HL-60 (cell line): ENCODE measurements around the gene TSPYL6.

ENCODE experiments used
- GABPA ChIP-seq: IDR thresholded peaks from 2 replicates; pipeline ENCODE4 v1.6.1; 2012; ENCODE audit warnings: low read depth
- POLR2AphosphoS5 ChIP-seq: IDR thresholded peaks from 2 replicates; pipeline ENCODE4 v1.6.1; 2012; ENCODE audit warnings: low read depth
- SPI1 ChIP-seq: IDR thresholded peaks from 2 replicates; pipeline ENCODE4 v1.6.1; 2012; ENCODE audit warnings: low read depth, mild to moderate bottlenecking, borderline replicate concordance
- TF ChIP-seq, protein P1 (sequence below): IDR thresholded peaks from one replicate; pipeline ENCODE4 v1.5.1; 2011; ENCODE audit warnings: low read length, control low read depth, inconsistent platforms; ENCODE audit not compliant: insufficient read depth
- TF ChIP-seq, protein P2 (sequence below): IDR thresholded peaks from 2 replicates; pipeline ENCODE4 v1.6.1; 2012; ENCODE audit warnings: low read depth; ENCODE audit not compliant: insufficient replicate concordance

DNA sequence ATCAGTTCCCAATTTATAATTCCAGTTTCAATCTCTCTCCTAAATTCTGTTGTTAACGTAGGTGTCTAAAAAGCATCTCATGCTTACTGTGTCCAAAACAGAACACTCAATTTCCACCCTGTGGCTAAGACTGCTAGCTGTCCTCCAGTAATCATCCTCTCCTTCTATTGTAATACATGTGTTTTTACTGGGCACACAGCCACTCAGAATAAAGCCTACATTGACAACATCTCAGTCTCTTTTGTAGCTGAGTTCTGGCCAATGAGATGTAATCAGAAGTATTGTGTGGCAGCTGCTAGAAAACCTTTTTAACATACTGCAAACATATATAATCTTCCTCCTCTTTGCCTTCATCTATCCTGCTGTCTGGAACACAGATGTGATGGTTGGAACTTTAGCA, 29.4 kb upstream of the TSPYL6 start:
- no peak for TF ChIP-seq POLR2AphosphoS5
- TF ChIP-seq, protein P1, sequence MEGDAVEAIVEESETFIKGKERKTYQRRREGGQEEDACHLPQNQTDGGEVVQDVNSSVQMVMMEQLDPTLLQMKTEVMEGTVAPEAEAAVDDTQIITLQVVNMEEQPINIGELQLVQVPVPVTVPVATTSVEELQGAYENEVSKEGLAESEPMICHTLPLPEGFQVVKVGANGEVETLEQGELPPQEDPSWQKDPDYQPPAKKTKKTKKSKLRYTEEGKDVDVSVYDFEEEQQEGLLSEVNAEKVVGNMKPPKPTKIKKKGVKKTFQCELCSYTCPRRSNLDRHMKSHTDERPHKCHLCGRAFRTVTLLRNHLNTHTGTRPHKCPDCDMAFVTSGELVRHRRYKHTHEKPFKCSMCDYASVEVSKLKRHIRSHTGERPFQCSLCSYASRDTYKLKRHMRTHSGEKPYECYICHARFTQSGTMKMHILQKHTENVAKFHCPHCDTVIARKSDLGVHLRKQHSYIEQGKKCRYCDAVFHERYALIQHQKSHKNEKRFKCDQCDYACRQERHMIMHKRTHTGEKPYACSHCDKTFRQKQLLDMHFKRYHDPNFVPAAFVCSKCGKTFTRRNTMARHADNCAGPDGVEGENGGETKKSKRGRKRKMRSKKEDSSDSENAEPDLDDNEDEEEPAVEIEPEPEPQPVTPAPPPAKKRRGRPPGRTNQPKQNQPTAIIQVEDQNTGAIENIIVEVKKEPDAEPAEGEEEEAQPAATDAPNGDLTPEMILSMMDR, result no peak
- no peak for TF ChIP-seq GABPA
- TF ChIP-seq, protein P2, sequence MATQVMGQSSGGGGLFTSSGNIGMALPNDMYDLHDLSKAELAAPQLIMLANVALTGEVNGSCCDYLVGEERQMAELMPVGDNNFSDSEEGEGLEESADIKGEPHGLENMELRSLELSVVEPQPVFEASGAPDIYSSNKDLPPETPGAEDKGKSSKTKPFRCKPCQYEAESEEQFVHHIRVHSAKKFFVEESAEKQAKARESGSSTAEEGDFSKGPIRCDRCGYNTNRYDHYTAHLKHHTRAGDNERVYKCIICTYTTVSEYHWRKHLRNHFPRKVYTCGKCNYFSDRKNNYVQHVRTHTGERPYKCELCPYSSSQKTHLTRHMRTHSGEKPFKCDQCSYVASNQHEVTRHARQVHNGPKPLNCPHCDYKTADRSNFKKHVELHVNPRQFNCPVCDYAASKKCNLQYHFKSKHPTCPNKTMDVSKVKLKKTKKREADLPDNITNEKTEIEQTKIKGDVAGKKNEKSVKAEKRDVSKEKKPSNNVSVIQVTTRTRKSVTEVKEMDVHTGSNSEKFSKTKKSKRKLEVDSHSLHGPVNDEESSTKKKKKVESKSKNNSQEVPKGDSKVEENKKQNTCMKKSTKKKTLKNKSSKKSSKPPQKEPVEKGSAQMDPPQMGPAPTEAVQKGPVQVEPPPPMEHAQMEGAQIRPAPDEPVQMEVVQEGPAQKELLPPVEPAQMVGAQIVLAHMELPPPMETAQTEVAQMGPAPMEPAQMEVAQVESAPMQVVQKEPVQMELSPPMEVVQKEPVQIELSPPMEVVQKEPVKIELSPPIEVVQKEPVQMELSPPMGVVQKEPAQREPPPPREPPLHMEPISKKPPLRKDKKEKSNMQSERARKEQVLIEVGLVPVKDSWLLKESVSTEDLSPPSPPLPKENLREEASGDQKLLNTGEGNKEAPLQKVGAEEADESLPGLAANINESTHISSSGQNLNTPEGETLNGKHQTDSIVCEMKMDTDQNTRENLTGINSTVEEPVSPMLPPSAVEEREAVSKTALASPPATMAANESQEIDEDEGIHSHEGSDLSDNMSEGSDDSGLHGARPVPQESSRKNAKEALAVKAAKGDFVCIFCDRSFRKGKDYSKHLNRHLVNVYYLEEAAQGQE, result no peak
- no peak for TF ChIP-seq SPI1
